HEK293 (cell line): ENCODE results near the gene PMVK.

Source experiments
- CTCF ChIP-seq: fragments of 450-650 bp; formaldehyde crosslinking; IDR thresholded peaks from 2 replicates; pipeline ENCODE4 v1.5.1; 2016; ENCODE audit warnings: missing biosample characterization, missing genetic modification characterization
- REPIN1 ChIP-seq: fragments of 450-650 bp; formaldehyde crosslinking; IDR thresholded peaks from 2 replicates; pipeline ENCODE4 v1.5.1; 2017; ENCODE audit warnings: missing biosample characterization, missing genetic modification characterization, low read depth
- ZBTB8A ChIP-seq: fragments of 450-650 bp; formaldehyde crosslinking; IDR thresholded peaks from 2 replicates; pipeline ENCODE4 v1.5.1; 2016; ENCODE audit warnings: missing biosample characterization, missing genetic modification characterization
- ZFP3 ChIP-seq: fragments of 450-650 bp; formaldehyde crosslinking; IDR thresholded peaks from 2 replicates; pipeline ENCODE4 v1.5.1; 2016; ENCODE audit warnings: low read depth, missing biosample characterization, missing genetic modification characterization
- ZNF692 ChIP-seq: fragments of 450-650 bp; formaldehyde crosslinking; IDR thresholded peaks from 2 replicates; pipeline ENCODE4 v1.5.1; 2016; ENCODE audit warnings: missing biosample characterization, missing genetic modification characterization

GRCh38 chr1:154895798-154896197, 40.7 kb downstream of the PMVK start:
- TF ChIP-seq REPIN1 (no peak), CTCF (tag by site-specific recombination) (no peak), ZNF692 (tag by site-specific recombination) (no peak), ZFP3 (no peak), ZBTB8A (tag by site-specific recombination) (no peak)
